Left renal pelvis (tissue), 4 donors: Measurements from ENCODE around the gene INPP5A. TPM values are rescaled to one million over a fixed set of nuclear protein-coding genes. Genes with fewer than 3 reads are reported as not detected.
"Not testable (repeated sequence)": the region's sequence is repeated elsewhere in the genome, so short reads cannot be mapped to it uniquely, and the experiment has no call there.

ENCODE experiments used
- DNase-seq, 4 donors: peaks; one replicate each; pipeline ENCODE4 v3.0.0-alpha.2; 2013; ENCODE audit warnings: low read depth in 4 of 4, low spot score in 3 of 4
- polyA plus RNA-seq, 4 donors: library from polyadenylated mRNA; unstranded; fragments of 120-200 nt; gene quantifications; one replicate each; pipeline ENCODE4 v1.2.1, GENCODE V29; 2013; ENCODE audit not compliant: insufficient read length in 4 of 4

The INPP5A gene
- polyA plus RNA-seq, 4 donors, result 29.0 to 40.2 (median 35.5) TPM

DNA sequence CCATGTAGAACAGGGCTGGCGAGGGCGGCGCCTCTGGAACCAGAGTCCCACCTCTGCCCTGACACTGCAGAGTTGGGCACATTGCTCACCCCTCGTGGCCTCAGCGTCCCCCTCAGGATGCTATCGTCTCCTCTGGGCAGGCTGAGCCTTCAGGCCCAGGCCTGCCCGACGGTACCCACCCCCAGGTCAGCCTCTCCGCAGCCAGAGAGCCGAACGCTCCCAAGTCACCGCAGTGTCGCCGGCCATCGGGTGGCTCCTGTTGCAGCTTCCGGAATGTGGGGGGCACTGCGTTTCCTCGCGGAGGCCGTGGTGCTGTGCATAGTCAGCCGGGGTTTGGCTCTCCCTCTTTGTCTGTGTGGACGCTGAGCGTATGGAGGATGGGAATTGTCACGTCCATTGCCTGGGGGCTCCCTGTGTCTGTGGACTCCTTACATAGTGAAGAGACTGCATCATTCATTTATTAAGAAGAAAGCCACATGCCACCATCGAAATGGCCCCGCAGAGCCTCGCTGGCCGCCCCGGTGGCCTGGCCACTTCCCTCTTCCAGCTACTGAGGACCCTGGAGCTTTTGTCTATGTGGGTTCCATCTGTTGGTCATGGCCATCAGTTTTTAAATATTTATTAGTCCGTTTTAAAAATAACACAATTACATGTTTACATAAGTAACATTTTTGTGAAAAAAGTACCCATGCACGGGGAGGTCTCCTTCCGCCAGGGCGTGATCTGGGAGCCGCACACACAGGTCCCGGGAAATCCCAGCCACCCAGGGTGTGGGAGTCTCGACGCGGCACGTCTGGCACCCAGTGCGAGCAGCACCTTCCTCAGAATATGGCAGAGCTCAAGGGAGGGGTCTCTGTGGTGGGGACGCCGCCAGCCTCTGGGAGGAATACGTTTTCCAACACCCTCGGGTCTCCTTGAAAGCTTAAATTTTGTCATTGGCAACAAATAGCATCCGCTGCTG lies 232.8 kb downstream of the INPP5A start:
- no peak for DNase-seq

GRCh38 chr10:132772816-132773215 lies 235.2 kb downstream of the INPP5A start:
- not testable (repeated sequence) for DNase-seq

GRCh38 chr10:132774181-132774901 lies 236.8 kb downstream of the INPP5A start:
- DNase-seq, result no peak

GRCh38 chr10:132774902-132775863 lies 237.6 kb downstream of the INPP5A start:
- DNase-seq, result peak in 1 of 4 donors; percentile 58

DNA sequence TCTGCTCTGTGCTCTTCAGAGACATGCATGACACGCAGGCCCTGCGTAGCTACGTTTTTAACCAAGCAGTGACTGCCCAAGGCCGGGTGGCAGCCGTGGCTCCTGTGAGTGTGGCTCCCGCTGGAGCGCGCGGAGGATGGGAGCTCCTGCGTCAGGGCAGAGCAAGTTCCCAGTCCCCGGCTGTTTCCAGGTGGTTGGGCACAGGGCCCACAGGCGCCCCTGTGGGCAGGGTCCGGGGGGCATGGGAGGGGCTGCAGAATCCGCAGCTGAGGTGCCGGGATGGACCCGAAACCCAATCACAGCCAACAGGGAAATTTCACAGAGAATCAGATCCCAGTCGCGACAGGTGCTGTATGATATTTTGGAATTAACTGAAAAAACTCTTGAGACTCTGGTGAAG lies 238.6 kb downstream of the INPP5A start:
- no peak for DNase-seq

DNA sequence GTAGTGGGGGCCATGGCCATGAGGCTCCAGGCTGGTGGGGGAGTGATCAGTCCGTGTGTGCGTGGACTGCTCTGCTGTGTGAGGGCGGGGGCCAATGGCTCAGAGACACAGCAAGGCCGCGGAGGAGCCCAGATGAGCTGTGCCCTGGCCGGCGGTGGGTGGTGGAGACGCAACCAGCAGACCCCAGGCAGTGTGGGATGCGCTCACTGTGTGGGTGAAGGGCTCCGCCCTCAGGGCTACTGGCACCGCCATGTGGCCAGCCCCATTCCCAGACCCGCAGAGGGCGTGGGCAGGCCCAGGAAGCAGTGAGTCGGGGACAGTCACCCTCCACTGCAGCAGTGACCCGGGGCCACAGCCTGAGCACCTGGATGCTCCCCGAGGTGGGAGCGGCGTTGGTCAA lies 239.2 kb downstream of the INPP5A start:
- no peak for DNase-seq

DNA sequence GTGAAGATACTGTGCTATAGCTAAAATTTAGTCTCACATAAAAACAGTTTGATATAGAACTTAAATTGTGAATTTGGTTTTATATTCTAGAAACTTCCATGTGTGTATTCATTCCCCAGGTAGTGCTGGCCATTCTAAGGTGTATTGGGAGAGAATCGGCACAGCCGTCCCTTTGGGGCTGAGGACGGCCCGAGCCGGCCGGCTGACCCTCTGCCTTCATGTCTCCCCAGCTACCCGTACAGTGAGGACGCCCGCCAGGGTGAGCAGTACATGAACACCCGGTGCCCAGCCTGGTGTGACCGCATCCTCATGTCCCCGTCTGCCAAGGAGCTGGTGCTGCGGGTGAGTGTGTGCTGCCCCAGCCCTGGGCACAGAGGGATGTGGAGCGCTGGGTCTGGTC lies 239.9 kb downstream of the INPP5A start:
- DNase-seq, result no peak

GRCh38 chr10:132779549-132780294 lies 242.1 kb downstream of the INPP5A start:
- DNase-seq, result no peak

- no peak for DNase-seq
These were observed 242.8 kb downstream of the INPP5A start for GRCh38 chr10:132780356-132780755.

DNA sequence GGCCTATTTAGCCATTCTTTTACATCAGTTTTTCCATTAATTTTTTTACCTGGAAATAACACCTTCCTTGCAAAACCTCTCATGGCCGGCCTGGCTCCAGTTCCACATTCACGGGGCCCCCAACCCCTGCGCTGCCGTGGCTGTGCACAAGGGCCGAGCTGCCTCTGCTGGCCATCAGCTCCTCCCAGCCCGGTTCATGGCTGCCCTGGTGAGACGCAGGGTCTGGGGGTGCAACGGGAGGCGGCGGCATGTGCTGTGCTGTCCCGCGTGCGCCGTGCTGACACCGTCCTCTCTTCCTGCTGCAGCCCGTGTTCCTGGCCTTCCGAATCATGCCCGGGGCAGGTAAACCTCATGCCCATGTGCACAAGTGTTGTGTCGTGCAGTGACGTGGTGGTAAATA lies 244.0 kb downstream of the INPP5A start:
- DNase-seq, result no peak

- DNase-seq, result no peak
These were observed 245.8 kb downstream of the INPP5A start for GRCh38 chr10:132783165-132783939.

DNA sequence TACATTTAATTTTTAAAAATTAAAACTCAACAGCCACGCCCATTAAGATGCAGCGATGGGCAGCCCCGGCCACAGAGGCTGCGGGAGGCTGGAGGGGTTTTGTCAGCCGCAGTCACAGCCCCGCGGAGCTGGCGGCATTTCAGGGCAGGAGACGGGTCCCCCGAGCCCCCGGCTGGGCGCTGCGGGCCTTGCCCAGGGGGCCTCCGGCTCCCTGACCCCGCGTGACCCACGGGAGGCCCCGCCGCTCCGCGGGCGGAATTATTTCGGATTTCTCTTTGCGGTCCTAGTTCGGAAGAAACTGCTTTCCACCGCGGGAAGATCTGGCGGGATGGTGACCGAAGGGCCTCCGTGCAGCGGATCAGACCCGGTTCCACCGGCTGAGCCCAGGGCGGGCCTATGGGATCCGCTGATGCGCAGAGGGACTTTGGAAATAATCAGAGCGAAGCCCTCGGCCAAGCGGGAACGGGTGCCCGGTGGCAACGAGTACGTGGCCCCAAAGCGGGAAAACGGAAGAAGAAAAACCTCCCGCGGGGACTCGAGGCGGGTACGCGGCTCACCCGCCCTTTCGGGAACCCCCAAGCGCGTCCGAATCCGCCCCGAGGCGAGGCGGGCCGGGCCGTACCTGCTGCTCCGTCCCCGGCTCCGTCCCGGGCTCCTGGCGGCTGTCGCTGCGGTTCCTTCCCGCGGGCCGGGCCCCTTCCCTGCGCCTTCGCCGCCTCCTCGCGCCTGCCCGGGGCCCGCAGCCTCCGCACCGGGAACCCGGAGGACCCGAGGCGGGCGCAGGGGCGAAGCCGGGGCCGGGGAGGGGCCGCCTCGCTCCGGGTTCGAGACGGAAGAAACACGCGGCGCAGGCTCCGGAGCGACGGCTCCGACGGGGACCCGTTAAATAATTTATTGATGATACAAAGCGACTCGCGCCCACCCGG lies 246.6 kb downstream of the INPP5A start:
- no peak for DNase-seq

GRCh38 chr10:132784866-132785722 lies 247.5 kb downstream of the INPP5A start:
- DNase-seq, result no peak

DNA sequence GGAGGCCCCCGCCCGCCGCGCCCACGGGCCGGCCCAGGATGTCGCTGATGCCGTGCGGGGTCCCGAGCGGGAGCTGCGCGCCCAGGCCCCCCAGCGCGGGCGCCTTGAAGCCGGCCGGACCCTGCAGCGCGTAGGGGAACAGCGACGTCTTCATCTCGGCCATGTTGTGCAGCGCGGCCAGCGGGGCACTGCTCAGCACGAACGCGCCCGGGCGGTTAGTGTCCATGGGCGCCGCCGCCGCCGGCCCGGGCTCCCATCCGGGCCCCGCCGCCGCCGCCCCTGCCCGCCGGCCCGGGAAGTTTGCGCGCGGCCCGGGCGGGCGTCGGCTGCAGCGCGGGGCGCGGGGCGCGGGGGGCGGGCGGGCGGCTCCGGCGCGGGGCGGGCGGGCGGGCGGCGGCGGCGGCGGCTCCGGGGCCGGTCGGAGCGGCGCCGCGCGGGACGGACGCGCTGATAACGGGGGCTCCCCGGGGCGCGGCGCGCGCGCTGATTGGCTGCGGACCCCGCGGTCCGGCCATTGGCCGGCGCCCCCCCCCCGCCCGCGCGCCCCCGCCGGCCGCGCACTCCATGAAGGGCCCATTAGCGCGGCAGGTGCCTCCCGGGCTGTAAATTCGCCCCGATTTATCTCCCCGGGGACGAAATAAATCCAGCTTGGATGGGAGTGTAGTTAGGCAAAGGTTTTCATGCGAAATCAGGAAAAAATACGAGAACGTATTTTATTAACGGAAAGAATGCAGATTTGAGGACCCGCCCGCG lies 248.3 kb downstream of the INPP5A start, which contains the start of gene NKX6-2:
Gene NKX6-2, minus strand, starts transcription at position 425 of the 753 bp plus-strand sequence. Its CDS starts 199 bp downstream, at position 226.
- DNase-seq, result no peak

GRCh38 chr10:132786476-132786883 lies 248.9 kb downstream of the INPP5A start:
- no peak for DNase-seq

- no peak for DNase-seq
These were observed 249.4 kb downstream of the INPP5A start for GRCh38 chr10:132786884-132787494.
